Loucy (cell line): ENCODE results near the gene ATAD3A.
"Not testable (repeated sequence)": the region's sequence is repeated elsewhere in the genome, so short reads cannot be mapped to it uniquely, and the experiment has no call there.

Experiments
- H2AFZ ChIP-seq: fragments of 200-600 bp; sonication (generic); 2 replicates; pipeline ENCODE4 v1.6.0; 2016; ENCODE audit warnings: antibody characterized with exemption, mild to moderate bottlenecking, low read length, moderate library complexity
- H3F3A ChIP-seq: fragments of 200-600 bp; 2 replicates; pipeline ENCODE4 v1.6.0; 2016; ENCODE audit warnings: antibody characterized with exemption, low read depth, mild to moderate bottlenecking
- H3K27me3 ChIP-seq: fragments of 200-600 bp; sonication (generic); 2 replicates; pipeline ENCODE4 v1.6.1; 2014; ENCODE audit warnings: low read length, mild to moderate bottlenecking; ENCODE audit not compliant: insufficient read depth, poor library complexity, severe bottlenecking
- H3K36me3 ChIP-seq: fragments of 200-600 bp; sonication (generic); 2 replicates; pipeline ENCODE4 v1.6.1; 2016; ENCODE audit warnings: low read length; ENCODE audit not compliant: insufficient read depth
- H3K4me1 ChIP-seq: fragments of 200-600 bp; sonication (generic); 2 replicates; pipeline ENCODE4 v1.5.1; 2014; ENCODE audit warnings: low read length, mild to moderate bottlenecking; ENCODE audit not compliant: insufficient read depth, poor library complexity, severe bottlenecking
- H3K4me2 ChIP-seq: fragments of 200-600 bp; sonication (generic); 2 replicates; pipeline ENCODE4 v1.6.0; 2014; ENCODE audit warnings: antibody characterized with exemption, low read length, low read depth, mild to moderate bottlenecking; ENCODE audit not compliant: poor library complexity, severe bottlenecking
- H3K4me3 ChIP-seq: fragments of 200-600 bp; sonication (generic); 2 replicates; pipeline ENCODE4 v1.5.1; 2014; ENCODE audit warnings: low read length, mild to moderate bottlenecking, mixed read lengths; ENCODE audit not compliant: poor library complexity, severe bottlenecking
- H3K79me2 ChIP-seq: fragments of 200-600 bp; sonication (generic); 2 replicates; pipeline ENCODE4 v1.6.1; 2014; ENCODE audit warnings: low read length; ENCODE audit not compliant: insufficient read depth
- H3K9ac ChIP-seq: fragments of 200-600 bp; sonication (generic); 2 replicates; pipeline ENCODE4 v1.6.0; 2014; ENCODE audit warnings: mild to moderate bottlenecking, low read depth, low read length, moderate library complexity; ENCODE audit not compliant: poor library complexity, severe bottlenecking
- H3K9me2 ChIP-seq: fragments of 200-600 bp; sonication (generic); replicated peaks from 2 replicates; pipeline ENCODE4 v1.6.1; 2016; ENCODE audit warnings: low read depth, low read length, mixed read lengths
- H3K9me3 ChIP-seq: fragments of 200-600 bp; sonication (generic); 2 replicates; pipeline ENCODE4 v1.6.1; 2014; ENCODE audit warnings: mild to moderate bottlenecking, antibody characterized with exemption, low read length, low read depth; ENCODE audit not compliant: insufficient read depth
- H4K20me1 ChIP-seq: fragments of 200-600 bp; sonication (generic); 2 replicates; pipeline ENCODE4 v1.6.0; 2014; ENCODE audit warnings: antibody characterized with exemption, low read length, mild to moderate bottlenecking; ENCODE audit not compliant: insufficient read depth, poor library complexity, severe bottlenecking
- EZH2phosphoT487 ChIP-seq: fragments of 200-600 bp; IDR thresholded peaks from 2 replicates; pipeline ENCODE4 v1.6.1; 2018; ENCODE audit warnings: antibody characterized with exemption, mild to moderate bottlenecking, moderate library complexity, borderline replicate concordance
- TF ChIP-seq, protein P1 (sequence below): fragments of 200-600 bp; sonication (generic); conservative IDR thresholded peaks from 2 replicates; pipeline ENCODE4 v1.5.1; 2014; ENCODE audit warnings: mild to moderate bottlenecking, antibody characterized with exemption, low read length

Gene ATAD3A

DNA sequence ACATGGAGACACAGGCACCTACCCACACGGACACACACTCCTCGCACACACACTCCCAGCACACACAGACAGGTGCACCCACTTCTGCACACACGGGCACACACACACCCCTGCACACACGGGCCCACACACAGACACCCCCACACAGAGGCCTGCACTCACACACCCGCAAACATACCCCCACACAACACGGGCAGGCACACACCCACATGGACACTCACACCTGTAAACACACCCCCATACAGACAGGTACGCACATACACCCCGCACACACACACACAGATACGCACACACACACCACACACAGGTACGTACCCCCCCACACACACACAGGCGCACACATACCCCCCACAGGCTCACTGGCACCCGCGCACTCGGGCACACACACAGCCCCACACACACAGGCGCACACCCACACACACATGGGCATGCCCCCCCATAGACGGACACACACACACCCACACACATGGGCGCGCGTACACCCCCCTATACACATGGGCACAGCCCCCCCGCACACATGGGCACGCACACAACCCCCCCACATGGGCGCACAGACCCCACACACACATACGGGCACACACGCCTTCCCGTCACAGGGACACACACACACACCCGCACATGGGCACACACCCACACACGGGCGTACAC, 6.1 kb downstream of the ATAD3A start:
- TF ChIP-seq, protein P1, sequence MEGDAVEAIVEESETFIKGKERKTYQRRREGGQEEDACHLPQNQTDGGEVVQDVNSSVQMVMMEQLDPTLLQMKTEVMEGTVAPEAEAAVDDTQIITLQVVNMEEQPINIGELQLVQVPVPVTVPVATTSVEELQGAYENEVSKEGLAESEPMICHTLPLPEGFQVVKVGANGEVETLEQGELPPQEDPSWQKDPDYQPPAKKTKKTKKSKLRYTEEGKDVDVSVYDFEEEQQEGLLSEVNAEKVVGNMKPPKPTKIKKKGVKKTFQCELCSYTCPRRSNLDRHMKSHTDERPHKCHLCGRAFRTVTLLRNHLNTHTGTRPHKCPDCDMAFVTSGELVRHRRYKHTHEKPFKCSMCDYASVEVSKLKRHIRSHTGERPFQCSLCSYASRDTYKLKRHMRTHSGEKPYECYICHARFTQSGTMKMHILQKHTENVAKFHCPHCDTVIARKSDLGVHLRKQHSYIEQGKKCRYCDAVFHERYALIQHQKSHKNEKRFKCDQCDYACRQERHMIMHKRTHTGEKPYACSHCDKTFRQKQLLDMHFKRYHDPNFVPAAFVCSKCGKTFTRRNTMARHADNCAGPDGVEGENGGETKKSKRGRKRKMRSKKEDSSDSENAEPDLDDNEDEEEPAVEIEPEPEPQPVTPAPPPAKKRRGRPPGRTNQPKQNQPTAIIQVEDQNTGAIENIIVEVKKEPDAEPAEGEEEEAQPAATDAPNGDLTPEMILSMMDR, result no peak
- TF ChIP-seq EZH2phosphoT487, result no peak
- H3K9me3 ChIP-seq, result no peaks in the 10 kb centered on the region
- H3F3A ChIP-seq, result no peaks in the 10 kb centered on the region
- no peaks in the 10 kb centered on the region for H3K9me2 ChIP-seq
- no peaks in the 10 kb centered on the region for H3K27me3 ChIP-seq
- peaks cover 11% of the 10 kb centered on the region; the same call in 1 of the 2 replicates for H3K36me3 ChIP-seq
- H3K9ac ChIP-seq, result no peak overlapping the region
- H3K4me3 ChIP-seq, result no peak overlapping the region
- no peak overlapping the region for H2AFZ ChIP-seq
- H3K79me2 ChIP-seq, result peaks cover 16% of the 10 kb centered on the region; the same call in 1 of the 2 replicates
- H3K4me2 ChIP-seq, result no peak overlapping the region
- H3K4me1 ChIP-seq, result peaks cover 11% of the 10 kb centered on the region
- peaks cover 4% of the 10 kb centered on the region for H4K20me1 ChIP-seq

DNA sequence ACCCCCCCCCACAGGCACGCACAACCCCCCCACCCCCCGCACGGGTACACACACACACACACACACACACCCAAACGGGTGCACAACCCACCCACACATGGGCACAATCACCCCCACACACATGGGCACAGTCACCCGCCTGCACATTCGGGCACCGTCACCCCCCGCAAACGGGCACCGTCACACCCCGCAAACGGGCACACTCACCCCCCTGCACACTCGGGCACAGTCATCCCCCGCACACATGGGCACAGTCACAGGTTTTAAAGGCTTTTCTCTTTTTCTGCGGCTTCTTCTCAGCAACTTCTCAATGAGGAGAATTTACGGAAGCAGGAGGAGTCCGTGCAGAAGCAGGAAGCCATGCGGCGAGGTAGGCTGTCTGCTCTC, 6.7 kb downstream of the ATAD3A start:
- Histone ChIP-seq H3K36me3 (peaks cover 11% of the 10 kb centered on the region; the same call in 1 of the 2 replicates), H3K79me2 (peaks cover 13% of the 10 kb centered on the region; the same call in 1 of the 2 replicates), H3K4me1 (peaks cover 11% of the 10 kb centered on the region)
- H2AFZ ChIP-seq, H3K27me3 ChIP-seq, H3F3A ChIP-seq, H4K20me1 ChIP-seq, H3K9ac ChIP-seq, H3K4me3 ChIP-seq, H3K9me3 ChIP-seq, H3K9me2 ChIP-seq, H3K4me2 ChIP-seq: not testable (repeated sequence)

DNA sequence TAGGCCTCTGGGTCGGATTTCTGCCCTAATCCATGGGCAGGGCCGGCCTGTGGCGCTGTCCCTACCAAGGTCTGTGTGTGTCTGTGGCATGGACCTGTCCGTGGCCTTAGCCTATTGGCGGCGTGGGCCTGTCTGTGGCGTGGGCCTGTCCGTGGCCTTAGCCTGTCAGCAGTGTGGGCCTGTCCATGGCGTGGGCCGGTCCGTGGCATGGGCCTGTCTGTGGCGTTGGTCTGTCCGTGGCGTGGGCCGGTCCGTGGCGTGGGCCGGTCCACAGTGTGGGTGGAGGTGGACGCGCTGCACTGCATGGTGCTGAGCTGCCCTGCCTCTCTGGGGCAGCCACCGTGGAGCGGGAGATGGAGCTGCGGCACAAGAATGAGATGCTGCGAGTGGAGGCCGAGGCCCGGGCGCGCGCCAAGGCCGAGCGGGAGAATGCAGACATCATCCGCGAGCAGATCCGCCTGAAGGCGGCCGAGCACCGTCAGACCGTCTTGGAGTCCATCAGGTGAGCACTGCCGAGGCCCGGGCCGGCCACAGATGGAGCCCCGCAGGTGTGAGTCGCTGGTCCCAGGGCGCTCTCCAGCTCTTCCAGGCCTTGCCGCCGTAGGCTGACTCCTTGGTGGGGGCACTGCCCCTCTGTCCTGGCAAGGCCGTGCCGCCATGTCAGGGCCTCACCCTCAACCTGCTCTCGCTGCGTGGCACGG, 8.0 kb downstream of the ATAD3A start:
- H3K36me3 ChIP-seq, result peaks cover 11% of the 10 kb centered on the region; the same call in 1 of the 2 replicates
- not testable (repeated sequence) for H3K9ac ChIP-seq, H3K79me2 ChIP-seq, H3K9me3 ChIP-seq, H3F3A ChIP-seq, H3K4me1 ChIP-seq, H3K4me3 ChIP-seq, H4K20me1 ChIP-seq, H3K9me2 ChIP-seq, H3K4me2 ChIP-seq, H3K27me3 ChIP-seq, H2AFZ ChIP-seq

DNA sequence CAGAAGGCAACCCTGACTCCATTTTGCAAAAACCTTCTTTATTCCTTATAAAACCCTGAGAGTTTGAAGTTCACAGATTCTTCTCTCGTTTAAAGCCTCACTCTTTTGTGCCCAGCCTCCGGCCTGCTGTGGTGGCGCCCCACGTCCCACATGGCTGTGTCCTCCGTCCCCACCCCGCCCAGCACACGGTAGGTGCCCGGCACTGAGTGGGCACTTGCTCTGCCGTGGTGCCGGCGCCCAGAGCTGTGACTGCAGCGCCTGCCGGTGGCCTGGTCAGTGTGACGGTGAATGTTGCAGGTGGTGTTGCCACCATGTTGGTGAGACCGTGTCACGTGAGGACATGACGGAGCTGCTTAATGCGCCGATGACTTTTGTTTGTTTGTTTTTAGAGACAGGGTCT, 9.4 kb downstream of the ATAD3A start:
- Histone ChIP-seq H3K9ac (no peak overlapping the region), H3K4me2 (no peak overlapping the region), H3K36me3 (peaks cover 11% of the 10 kb centered on the region; the same call in 1 of the 2 replicates), H3K4me3 (no peak overlapping the region), H3K9me3 (no peaks in the 10 kb centered on the region), H3K27me3 (no peaks in the 10 kb centered on the region), H4K20me1 (no peaks in the 10 kb centered on the region), H3K79me2 (no peaks in the 10 kb centered on the region), H3K9me2 (no peaks in the 10 kb centered on the region), H3K4me1 (no peaks in the 10 kb centered on the region), H2AFZ (no peak overlapping the region), H3F3A (no peaks in the 10 kb centered on the region)
- TF ChIP-seq, protein P1, result no peak
- no peak for TF ChIP-seq EZH2phosphoT487

DNA sequence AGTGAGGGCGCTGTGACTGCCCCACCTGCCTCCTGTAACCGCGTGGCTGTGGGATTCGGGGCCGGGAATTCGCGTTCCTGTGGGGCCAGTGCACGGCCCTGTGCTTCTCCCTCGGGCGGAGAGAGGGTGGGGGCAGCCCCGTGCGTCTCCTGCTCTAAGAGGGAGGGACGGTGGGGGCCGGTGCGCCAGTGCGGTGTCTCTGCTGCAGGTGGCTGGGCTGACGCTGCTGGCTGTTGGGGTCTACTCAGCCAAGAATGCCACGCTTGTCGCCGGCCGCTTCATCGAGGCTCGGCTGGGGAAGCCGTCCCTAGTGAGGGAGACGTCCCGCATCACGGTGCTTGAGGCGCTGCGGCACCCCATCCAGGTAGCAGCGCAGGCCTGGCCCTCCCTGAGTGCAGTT, 10.6 kb downstream of the ATAD3A start:
- not testable (repeated sequence) for H4K20me1 ChIP-seq, H3K4me1 ChIP-seq, H3K27me3 ChIP-seq, H3K4me3 ChIP-seq, H3F3A ChIP-seq, H3K9ac ChIP-seq, H3K9me3 ChIP-seq, H3K79me2 ChIP-seq, H2AFZ ChIP-seq, H3K4me2 ChIP-seq, H3K9me2 ChIP-seq
- H3K36me3 ChIP-seq, result peaks cover 11% of the 10 kb centered on the region; the same call in 1 of the 2 replicates

DNA sequence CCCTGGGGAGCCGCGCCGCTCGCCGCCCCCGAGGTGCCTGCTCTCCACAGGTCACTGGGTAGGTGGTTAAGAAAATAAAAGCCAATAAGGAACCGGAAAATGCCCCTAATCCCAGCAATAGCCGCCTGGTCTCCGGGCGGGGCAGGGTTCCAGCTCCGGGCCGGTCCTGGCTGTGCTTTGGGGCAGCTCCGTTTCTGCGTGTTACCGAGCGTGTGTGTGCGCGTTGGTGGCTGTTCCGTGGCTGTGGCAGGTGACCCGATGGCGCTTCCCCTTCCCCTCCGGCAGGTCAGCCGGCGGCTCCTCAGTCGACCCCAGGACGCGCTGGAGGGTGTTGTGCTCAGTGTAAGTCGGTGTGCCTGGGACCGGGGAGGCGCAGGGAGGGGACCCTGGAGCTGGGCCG, 11.3 kb downstream of the ATAD3A start:
- H3F3A ChIP-seq, H3K9me2 ChIP-seq, H3K4me2 ChIP-seq, H3K79me2 ChIP-seq, H3K4me1 ChIP-seq, H3K4me3 ChIP-seq, H3K36me3 ChIP-seq, H3K9me3 ChIP-seq, H2AFZ ChIP-seq, H4K20me1 ChIP-seq, H3K27me3 ChIP-seq, H3K9ac ChIP-seq: not testable (repeated sequence)
